Nephron (organoid): ENCODE measurements around the gene MTX1.

Source experiments
- H3K27ac Mint-ChIP-seq, 3 experiments: 2 replicates each; pipeline ENCODE4 v1.8.0; 2020; ENCODE audit warnings: mixed read lengths in 3 of 3, mild to moderate bottlenecking in 2 of 3, moderate library complexity in 1 of 3
- H3K27me3 Mint-ChIP-seq: 2 replicates; pipeline ENCODE4 v1.8.0; 2021; ENCODE audit warnings: low read depth, mild to moderate bottlenecking, moderate library complexity, mixed read lengths
- H3K36me3 Mint-ChIP-seq: 2 replicates; pipeline ENCODE4 v1.8.0; 2020; ENCODE audit warnings: low read depth, mixed read lengths
- H3K4me1 Mint-ChIP-seq: 2 replicates; pipeline ENCODE4 v1.8.0; 2020; ENCODE audit warnings: mixed read lengths
- H3K4me3 Mint-ChIP-seq, 3 experiments: 2 replicates each; pipeline ENCODE4 v1.8.0; 2020; ENCODE audit warnings: mild to moderate bottlenecking in 3 of 3, mixed read lengths in 3 of 3, moderate library complexity in 2 of 3
- H3K9me3 Mint-ChIP-seq: 2 replicates; pipeline ENCODE4 v1.8.0; 2020; ENCODE audit warnings: mixed read lengths
- TF ChIP-seq, protein P1 (sequence below), 3 experiments: fragments of 200-600 bp; sonication (generic); IDR thresholded peaks; one replicate each; pipeline ENCODE4 v1.5.0; 2021; ENCODE audit warnings: antibody characterized with exemption in 3 of 3; ENCODE audit not compliant: unreplicated experiment in 3 of 3

MTX1 gene

DNA sequence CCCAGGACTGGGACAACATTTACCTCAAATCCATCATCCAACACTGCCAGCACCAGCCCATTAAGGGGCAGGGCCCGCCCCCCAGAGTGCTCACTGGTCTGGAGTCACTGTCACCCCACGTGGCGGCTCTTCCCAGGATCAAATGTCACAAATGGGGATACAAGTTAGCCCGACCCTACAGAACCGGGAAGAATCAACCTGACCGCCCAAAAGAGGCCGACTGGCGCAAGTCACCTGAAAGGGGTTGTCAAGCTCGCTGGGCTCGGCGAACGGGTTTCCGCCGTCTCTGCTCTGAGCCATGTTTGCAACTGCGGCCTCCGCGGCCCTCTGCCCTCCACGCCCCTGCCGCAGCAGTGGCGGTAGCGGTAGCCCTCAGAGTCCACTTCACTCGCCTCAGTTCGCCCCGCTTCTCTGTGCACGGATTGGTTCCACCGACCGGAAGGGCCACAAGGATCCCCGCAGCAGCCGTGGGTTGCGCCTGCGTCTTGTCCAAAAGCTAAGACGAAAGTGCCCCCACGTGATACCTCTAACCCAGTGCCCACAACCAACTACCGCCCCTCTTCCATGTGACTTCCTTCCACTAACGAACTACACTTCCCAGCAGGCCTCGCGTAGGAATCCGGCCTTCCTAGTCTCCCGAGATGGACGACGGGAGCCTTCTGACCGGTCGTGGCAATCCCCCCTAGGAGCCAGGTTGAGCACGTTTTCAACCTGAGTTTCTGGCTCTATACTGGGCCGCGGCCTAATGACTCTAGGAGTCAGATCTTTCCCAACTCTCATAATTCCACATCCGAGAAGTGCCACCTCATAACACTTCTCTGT lies 53.6 kb downstream of the MTX1 start, which contains the start of gene SCAMP3:
Gene SCAMP3, minus strand, starts transcription at position 509 of the 822 bp plus-strand sequence. Its CDS starts 209 bp downstream, at position 300.
- H3K4me3 Mint-ChIP-seq: peak within 1 kb of the TSS; percentile 96 to 97 (median 97)
- peaks cover 18% of the 10 kb centered on the region for H3K4me1 Mint-ChIP-seq
- peaks cover 65% of the 10 kb centered on the region for H3K36me3 Mint-ChIP-seq
- peak within 1 kb of the TSS; percentile 64 to 86 (median 81) for H3K27ac Mint-ChIP-seq
- no peaks in the 10 kb centered on the region for H3K27me3 Mint-ChIP-seq
- TF ChIP-seq, protein P1, sequence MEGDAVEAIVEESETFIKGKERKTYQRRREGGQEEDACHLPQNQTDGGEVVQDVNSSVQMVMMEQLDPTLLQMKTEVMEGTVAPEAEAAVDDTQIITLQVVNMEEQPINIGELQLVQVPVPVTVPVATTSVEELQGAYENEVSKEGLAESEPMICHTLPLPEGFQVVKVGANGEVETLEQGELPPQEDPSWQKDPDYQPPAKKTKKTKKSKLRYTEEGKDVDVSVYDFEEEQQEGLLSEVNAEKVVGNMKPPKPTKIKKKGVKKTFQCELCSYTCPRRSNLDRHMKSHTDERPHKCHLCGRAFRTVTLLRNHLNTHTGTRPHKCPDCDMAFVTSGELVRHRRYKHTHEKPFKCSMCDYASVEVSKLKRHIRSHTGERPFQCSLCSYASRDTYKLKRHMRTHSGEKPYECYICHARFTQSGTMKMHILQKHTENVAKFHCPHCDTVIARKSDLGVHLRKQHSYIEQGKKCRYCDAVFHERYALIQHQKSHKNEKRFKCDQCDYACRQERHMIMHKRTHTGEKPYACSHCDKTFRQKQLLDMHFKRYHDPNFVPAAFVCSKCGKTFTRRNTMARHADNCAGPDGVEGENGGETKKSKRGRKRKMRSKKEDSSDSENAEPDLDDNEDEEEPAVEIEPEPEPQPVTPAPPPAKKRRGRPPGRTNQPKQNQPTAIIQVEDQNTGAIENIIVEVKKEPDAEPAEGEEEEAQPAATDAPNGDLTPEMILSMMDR (IDR thresholded peaks at IDR 0.05; ENCODE audit: unreplicated experiment in 3 of 3): no peak
- H3K9me3 Mint-ChIP-seq: no peaks in the 10 kb centered on the region

DNA sequence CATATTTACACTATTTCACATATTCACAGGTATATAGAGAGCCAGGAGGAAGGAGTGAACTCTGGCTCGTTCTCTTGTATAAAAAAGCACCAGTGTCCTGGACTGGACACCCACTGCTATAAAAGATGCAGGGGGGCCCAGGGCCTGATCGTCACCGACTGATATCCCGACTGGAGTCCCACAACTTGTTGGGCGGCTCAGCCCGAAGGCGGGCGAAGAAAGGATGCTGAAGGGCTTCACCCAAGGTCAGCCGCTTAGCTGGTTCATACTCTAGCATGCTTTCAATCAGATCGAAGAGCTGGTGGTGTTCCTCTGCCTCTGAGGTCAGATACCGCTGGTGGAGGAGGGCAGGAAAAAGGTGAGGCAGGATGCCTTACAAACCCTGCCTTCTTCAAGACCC lies 54.6 kb downstream of the MTX1 start:
- Mint-ChIP-seq H3K27ac (peak overlapping the region; percentile 43 to 86 (median 64)), H3K9me3 (no peaks in the 10 kb centered on the region), H3K27me3 (no peaks in the 10 kb centered on the region), H3K4me1 (peaks cover 23% of the 10 kb centered on the region), H3K36me3 (peaks cover 69% of the 10 kb centered on the region), H3K4me3 (peak overlapping the region; percentile 40 to 97 (median 96))
- TF ChIP-seq, protein P1 (IDR thresholded peaks at IDR 0.05; ENCODE audit: unreplicated experiment in 3 of 3): no peak
